Esophagus squamous epithelium (tissue), 5 donors: ENCODE results near the gene GMIP. TPM values are rescaled to one million over a fixed set of nuclear protein-coding genes. Genes with fewer than 3 reads are reported as not detected.

Experiments
- DNase-seq: peaks from one replicate; lab custom pipeline; 2025; lab: John Stamatoyannopoulos, UW
- H3K27ac ChIP-seq, 4 donors: fragments of 200-600 bp; sonication (generic); one replicate each; pipeline ENCODE4 v1.5.1; 2016 to 2019; ENCODE audit warnings: mild to moderate bottlenecking in 1 of 4
- H3K27me3 ChIP-seq, 4 donors: fragments of 200-600 bp; sonication (generic); 1 replicate in 3 of 4; 2 replicates in 1 of 4; pipeline versions ENCODE4 v1.5.1 to v1.6.0; 2017 to 2021; ENCODE audit warnings: antibody characterized with exemption in 1 of 4
- H3K36me3 ChIP-seq, 3 donors: fragments of 200-600 bp; sonication (generic); one replicate each; pipeline ENCODE4 v1.5.1; 2016 to 2019
- H3K4me1 ChIP-seq, 3 donors: fragments of 200-600 bp; sonication (generic); one replicate each; pipeline ENCODE4 v1.5.1; 2017 to 2019
- H3K4me3 ChIP-seq, 4 donors: fragments of 200-600 bp; sonication (generic); 1 replicate in 3 of 4; 2 replicates in 1 of 4; pipeline ENCODE4 v1.5.1; 2016 to 2019; ENCODE audit warnings: mild to moderate bottlenecking in 2 of 4, moderate library complexity in 1 of 4
- H3K9me3 ChIP-seq, 3 donors: fragments of 200-600 bp; sonication (generic); one replicate each; pipeline ENCODE4 v1.5.1; 2016 to 2019
- POLR2A ChIP-seq, 4 donors: fragments of 450-650 bp; IDR thresholded peaks; one replicate each; pipeline ENCODE4 v1.6.1; 2017; ENCODE audit warnings: antibody characterized with exemption in 4 of 4, mild to moderate bottlenecking in 4 of 4, moderate library complexity in 3 of 4
- WGBS, 2 donors: methylation state at CpG; one replicate each; pipeline ENCODE4 v1.1.5; 2018; 5-methylcytosine and 5-hydroxymethylcytosine counted together
- intact Hi-C: fragments of 100-400 bp; cut with DNase I; formaldehyde crosslinking; loops from one replicate; pipeline ENCODE4 v1.15.0; 2022
- total RNA-seq, 4 donors: library from RNA; depleted of rRNA; stranded (reverse); fragments of >200 nt; gene quantifications; one replicate each; pipeline ENCODE4 v1.1.0, GENCODE V29; 2016
- TF ChIP-seq, protein P1 (sequence below), 6 experiments: fragments of 450-650 bp in 4 of 6; fragments of 200-600 bp in 2 of 6; sonication (generic) in 2 of 6; IDR thresholded peaks; one replicate each; pipeline ENCODE4 v1.5.1; 2016 to 2019; ENCODE audit warnings: antibody characterized with exemption in 6 of 6, mild to moderate bottlenecking in 4 of 6, moderate library complexity in 4 of 6
- donor health status: DM: yes; HTN: yes; CAD: no.

Gene GMIP
- total RNA-seq, 4 donors from 2014 or later = 7.0 to 22.8 (median 10.0) TPM

DNA sequence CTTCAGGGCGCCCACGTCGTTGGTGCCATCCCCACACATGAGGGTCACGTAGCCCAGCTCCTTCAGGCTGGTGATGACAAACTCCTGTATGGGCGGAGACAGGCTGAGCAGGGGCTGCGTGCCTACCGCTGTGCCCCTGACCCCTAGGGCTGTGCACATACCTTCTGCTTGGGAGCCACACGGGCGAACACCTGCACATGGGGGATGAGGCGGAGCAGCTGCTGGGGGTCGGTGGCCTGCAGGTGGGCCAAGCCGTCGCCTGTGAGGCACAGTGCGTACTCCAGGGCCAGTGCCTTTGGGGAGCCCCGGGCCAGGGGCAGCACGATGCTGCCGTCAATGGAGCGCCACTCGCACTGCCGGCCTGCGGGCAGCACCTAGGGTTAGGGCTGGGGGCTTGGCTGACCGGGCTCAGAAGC lies 6.1 kb upstream of the GMIP start:
- WGBS, 2 donors = 93% methylated on average over 3 of the region's 22 CpGs; no CpG with 5 or more reads in 1 of the 2 donors
- Histone ChIP-seq H3K27me3 (no peaks in the 10 kb centered on the region), H3K9me3 (no peaks in the 10 kb centered on the region), H3K4me1 (no peaks in the 10 kb centered on the region), H3K27ac (no peak overlapping the region), H3K4me3 (no peak overlapping the region), H3K36me3 (peaks cover 54 to 100% (median 68%) of the 10 kb centered on the region in 3 donors)
- DNase-seq = no peak
- intact Hi-C loops = no loop called here
- TF ChIP-seq, protein P1, sequence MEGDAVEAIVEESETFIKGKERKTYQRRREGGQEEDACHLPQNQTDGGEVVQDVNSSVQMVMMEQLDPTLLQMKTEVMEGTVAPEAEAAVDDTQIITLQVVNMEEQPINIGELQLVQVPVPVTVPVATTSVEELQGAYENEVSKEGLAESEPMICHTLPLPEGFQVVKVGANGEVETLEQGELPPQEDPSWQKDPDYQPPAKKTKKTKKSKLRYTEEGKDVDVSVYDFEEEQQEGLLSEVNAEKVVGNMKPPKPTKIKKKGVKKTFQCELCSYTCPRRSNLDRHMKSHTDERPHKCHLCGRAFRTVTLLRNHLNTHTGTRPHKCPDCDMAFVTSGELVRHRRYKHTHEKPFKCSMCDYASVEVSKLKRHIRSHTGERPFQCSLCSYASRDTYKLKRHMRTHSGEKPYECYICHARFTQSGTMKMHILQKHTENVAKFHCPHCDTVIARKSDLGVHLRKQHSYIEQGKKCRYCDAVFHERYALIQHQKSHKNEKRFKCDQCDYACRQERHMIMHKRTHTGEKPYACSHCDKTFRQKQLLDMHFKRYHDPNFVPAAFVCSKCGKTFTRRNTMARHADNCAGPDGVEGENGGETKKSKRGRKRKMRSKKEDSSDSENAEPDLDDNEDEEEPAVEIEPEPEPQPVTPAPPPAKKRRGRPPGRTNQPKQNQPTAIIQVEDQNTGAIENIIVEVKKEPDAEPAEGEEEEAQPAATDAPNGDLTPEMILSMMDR (IDR thresholded peaks at IDR 0.05) = no peak
- no peak for TF ChIP-seq POLR2A (IDR thresholded peaks at IDR 0.05)

DNA sequence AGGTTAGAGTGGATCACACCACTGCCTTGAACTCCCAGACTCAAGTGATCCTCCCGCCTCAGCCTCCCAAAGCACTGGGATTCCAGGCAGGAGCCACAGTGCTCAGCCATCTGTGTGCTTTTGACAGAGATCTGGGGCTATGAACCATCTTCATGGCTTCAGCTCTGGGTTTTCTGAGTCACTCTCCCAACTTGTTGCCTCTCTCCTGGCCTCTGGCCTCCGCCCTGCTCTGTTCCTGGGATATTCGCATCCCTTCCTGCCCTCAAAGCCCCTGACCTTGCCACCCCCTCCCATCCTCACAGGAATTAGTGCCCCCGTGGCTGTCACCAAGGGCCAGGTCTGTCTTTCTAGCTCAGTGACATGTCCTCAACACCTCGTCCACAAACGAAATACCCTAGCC lies 5.7 kb upstream of the GMIP start:
- intact Hi-C loops = no loop called here
- Histone ChIP-seq H3K36me3 (peaks cover 50 to 100% (median 64%) of the 10 kb centered on the region in 3 donors), H3K27ac (no peak overlapping the region), H3K4me3 (no peak overlapping the region), H3K27me3 (no peaks in the 10 kb centered on the region), H3K4me1 (no peaks in the 10 kb centered on the region), H3K9me3 (no peaks in the 10 kb centered on the region)
- TF ChIP-seq, protein P1 (IDR thresholded peaks at IDR 0.05) = no peak
- no peak for TF ChIP-seq POLR2A (IDR thresholded peaks at IDR 0.05)
- WGBS, 2 donors = 82 to 90% methylated on average over 6 of the region's 6 CpGs
- no peak for DNase-seq

DNA sequence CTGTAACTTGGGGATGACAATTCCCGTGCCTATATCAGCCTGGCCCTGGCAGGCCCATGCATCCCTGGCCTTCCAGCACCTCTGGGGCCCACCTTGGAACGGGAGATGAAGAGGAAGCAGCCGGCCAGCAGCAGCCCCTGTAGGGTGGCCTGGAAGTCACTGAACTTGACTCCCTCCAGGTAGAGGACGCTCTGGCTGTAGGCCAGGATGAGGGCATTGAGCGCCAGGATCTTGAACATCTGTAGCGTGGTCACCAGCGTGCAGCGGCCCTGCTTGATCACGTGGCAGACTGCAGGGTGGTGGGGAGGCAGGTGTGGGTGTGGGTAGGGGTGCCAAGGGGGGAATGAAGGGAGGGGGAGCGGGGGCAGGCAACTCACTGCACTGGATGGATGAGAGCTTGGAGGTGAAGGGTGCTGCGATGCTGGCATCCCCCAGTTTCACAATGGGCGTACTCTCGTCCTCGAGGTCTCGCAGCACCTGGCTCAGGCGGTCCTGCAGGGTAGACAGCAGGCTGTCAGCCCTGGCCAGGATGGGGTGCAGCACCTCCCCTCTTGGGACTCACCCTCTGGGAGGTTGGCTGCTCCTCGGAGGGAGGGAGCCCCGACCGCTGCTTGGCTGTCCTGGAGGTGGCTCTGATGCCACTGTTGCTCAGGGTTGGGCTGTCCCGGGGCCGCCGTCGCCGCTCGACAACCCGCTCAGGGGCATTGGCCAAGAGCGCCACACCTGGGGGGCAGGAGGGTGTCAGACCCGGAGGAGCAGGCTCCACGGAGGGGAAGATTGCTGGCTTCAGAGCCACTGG lies 3.8 kb upstream of the GMIP start:
- Histone ChIP-seq H3K36me3 (peaks cover 34 to 82% (median 47%) of the 10 kb centered on the region in 3 donors), H3K4me1 (peaks cover 5 to 18% (median 8%) of the 10 kb centered on the region in 3 donors), H3K27me3 (no peaks in the 10 kb centered on the region), H3K9me3 (no peaks in the 10 kb centered on the region), H3K27ac (no peak overlapping the region), H3K4me3 (no peak overlapping the region)
- no peak for DNase-seq
- intact Hi-C loops = no loop called here
- 77% methylated on average over 4 of the region's 29 CpGs; no CpG with 5 or more reads in 1 of the 2 donors for WGBS, 2 donors
- TF ChIP-seq, protein P1 (IDR thresholded peaks at IDR 0.05) = no peak
- no peak for TF ChIP-seq POLR2A (IDR thresholded peaks at IDR 0.05)

DNA sequence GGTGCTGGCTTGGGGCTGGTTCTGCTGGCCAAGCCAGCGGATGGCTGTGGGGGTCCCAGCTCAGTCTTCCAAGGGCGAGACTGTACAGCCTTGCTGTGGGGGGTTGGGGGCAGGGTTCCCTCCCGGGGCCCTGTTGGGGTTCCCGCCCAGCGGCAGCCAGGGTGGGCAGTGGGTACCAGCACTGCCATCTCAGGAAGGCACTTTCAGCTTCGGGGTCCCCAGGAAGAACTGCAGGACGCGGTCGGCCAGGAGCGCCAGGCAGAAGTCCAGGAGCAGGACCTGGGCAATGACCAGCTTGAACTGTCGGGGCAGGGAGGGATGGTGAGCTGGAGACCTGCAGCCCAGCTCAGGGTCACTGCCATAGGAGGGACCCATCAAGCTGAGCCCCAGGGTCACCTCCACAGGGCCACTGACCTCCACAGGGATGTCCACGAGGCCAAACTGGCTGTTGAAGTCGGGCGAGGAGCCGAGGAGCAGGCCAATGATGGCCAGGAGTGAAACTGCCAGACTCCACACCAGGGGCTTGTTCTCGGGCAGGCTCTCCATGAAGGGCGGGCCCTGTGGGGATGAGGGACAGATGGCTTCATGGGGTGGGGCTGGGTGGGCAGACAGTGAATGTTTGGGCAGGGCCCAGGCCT lies 1.9 kb upstream of the GMIP start:
- Histone ChIP-seq H3K27ac (no peak overlapping the region), H3K27me3 (no peaks in the 10 kb centered on the region), H3K9me3 (no peaks in the 10 kb centered on the region), H3K36me3 (peaks cover 28 to 72% (median 33%) of the 10 kb centered on the region in 3 donors), H3K4me3 (no peak overlapping the region), H3K4me1 (peaks cover 5 to 24% (median 8%) of the 10 kb centered on the region in 3 donors)
- no peak for DNase-seq
- intact Hi-C loops = no loop called here
- TF ChIP-seq, protein P1 (IDR thresholded peaks at IDR 0.05) = no peak
- no peak for TF ChIP-seq POLR2A (IDR thresholded peaks at IDR 0.05)
- 85 to 94% methylated on average over 4 to 8 of the region's 17 CpGs for WGBS, 2 donors

DNA sequence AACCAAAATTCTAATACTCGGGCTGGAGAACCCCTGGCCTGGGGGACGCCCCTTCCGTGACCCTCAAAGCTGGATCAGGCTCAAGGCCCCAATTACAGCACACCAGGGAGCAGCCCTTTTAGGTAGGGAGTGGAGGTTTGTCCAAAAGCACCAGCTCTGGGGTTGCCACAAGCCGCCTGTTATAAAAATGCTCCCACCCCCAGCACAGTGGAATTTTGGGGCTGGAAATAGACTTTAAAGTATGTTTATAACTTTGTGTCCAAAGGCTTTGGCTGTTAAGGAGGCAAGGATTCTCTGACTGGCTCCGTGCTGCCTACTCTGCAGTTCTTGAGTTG lies 564 bp upstream of the GMIP start:
- no peak for TF ChIP-seq POLR2A (IDR thresholded peaks at IDR 0.05)
- TF ChIP-seq, protein P1 (IDR thresholded peaks at IDR 0.05) = no peak
- Histone ChIP-seq H3K27me3 (no peaks in the 10 kb centered on the region), H3K4me3 (peak overlapping the region; percentile 69 to 80 (median 74)), H3K36me3 (peaks cover 28 to 72% (median 30%) of the 10 kb centered on the region in 3 donors), H3K9me3 (no peaks in the 10 kb centered on the region), H3K4me1 (peaks cover 5 to 24% (median 8%) of the 10 kb centered on the region in 3 donors), H3K27ac (peak overlapping the region in 3 of 4 donors; percentile 77 to 87 (median 86))
- 22 to 29% methylated on average over 1 to 2 of the region's 5 CpGs for WGBS, 2 donors
- intact Hi-C loops = loop anchor here (5.0 kb wide), 1 partner anchor 112 kb away; no protein-coding TSS in a partner anchor
- no peak for DNase-seq
